NCI-H1105 (cell line): ENCODE measurements around the gene LIPC.
"Not testable (repeated sequence)": the region's sequence is repeated elsewhere in the genome, so short reads cannot be mapped to it uniquely, and the experiment has no call there.

ENCODE experiments used
- DNase-seq: peaks from one replicate; lab custom pipeline; 2025; lab: John Stamatoyannopoulos, UW

LIPC gene

DNA sequence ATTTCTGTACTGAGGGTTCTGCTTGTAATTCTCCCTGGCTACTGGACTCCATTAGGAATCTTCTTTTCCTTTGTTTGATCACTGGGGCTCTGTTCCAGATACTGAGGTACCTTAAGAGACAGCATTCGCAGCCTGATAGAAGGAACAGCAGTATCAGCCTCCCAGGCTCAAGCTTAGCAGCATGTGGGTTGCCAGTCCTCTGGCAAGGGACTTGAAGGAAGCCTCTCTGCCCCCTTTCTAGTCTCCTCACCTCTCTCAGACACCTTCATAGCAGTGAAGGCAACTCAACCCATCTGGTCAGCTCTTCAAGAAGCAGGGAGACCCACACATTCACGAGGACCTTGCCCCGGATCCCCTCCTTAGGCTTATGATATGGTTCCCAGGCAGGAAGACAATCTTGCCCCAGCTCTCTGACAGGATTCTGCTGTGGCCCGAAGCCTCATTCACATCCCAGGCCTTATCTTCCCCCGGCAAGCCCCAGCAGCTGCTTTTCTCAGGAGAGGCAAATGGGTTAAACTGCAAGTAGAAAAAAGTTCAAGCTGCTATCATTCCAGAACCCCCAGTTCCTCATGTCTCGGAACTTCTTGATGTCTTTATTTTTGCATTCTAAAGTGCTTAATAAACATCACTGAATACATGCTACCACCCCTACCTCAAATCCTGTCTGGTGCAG lies 153.1 kb downstream of the LIPC start:
- DNase-seq = no peak

DNA sequence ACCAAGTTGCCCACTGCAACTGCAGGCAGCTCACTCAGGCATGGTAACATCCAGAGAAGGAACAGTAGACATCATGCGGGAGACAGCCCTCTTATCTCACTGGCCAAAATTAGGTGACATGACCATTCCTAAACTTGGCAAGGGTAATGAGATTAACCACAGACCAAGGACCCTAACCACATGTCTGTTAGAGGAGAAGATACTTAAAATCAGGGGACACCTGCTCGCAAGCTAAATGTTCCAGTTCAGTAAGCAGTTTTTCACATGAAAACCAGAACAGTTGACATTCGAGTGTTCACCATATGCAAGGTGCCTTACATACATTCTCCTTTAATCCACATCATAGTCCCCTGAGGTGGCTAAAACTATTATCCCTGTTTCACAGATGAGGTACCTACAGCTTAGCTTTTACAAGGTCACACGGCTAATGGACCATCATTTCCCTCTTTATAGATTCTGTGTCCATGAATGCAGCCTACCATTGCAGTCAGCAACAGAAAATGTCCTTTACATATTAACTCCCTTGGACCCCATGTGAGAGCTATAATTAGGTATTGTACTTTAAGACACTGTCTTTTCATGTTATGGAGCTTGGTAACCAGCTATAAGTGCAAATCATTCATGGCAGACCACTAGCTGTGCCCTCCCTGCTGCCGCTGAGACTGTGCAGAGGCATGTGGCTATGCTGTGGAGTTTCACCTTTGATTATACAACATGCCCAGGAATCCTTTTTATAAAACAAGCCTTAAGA lies 154.1 kb downstream of the LIPC start:
- DNase-seq = no peak

DNA sequence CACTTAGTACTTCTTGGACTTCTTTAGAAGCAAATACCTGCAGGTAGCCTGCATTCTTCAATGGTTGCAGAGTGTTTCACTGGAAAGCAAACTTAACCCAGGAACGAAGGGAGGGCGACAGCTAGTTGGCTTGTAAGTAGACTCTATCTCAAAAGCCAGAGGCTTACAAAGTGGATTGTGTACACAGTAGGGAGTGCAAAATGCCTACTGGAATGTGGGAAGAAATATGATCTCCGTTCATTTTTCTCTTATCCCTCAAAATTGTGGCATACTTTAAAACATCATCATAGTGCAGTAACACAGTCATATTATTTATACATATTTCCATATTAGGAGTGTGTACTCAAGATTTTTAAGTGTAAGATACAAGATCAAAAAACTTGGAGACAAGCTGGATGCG lies 155.7 kb downstream of the LIPC start:
- DNase-seq = no peak

DNA sequence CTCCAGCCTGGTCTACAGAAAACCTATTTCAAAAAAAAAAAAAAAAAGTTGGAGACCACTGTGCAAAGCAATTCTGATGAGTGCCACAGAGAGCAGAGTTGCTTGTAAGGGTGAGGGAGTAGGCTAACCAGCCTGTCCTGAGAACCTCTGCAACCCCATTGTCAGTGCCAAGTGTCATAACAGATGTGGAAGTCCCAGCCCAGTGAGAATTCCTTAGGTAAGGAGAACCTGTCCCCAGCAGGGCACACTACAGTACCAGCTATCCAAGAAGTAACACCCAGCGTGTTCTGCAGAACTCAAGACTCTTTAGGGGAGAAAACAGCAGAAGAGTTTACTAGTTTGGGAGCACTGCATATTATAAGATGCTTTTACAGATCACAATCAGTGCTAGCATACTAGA lies 156.3 kb downstream of the LIPC start:
- no peak for DNase-seq

DNA sequence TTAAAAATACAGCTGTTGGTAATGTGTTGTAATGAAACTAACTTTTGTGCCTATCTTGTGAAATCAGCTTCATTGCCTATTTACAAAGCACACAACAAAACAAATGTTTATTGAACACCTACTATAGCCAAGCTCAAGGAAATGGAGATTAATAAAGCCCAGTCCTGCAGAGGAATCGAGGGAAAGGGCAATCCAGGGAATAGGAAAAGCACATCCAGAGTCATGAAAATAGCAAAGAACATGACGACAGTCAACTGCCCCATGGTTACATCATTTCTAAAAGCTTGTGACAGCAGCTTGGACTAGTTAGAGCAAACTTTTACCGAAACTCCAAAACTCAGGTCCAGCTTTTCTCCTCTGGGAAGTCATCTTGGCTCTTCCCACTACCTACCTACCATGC lies 157.3 kb downstream of the LIPC start:
- no peak for DNase-seq

DNA sequence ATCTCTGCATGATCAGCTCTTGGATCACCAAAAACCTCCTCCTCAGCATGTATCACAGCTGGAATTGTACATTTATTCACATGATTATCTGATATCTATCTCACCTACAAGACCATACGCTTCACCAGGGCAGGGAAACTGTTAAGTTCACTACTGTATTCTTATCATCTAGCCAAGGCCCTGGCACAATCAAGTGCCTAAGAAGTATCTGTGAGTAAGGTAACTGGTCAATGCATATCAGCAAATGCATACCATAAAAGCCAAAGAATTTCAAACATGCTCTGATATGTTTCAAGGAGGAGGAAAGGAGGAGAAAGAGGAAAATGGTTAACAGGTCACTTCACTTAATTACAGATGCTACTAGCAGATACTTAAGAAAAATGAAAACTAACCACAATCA lies 158.4 kb downstream of the LIPC start:
- DNase-seq = no peak

DNA sequence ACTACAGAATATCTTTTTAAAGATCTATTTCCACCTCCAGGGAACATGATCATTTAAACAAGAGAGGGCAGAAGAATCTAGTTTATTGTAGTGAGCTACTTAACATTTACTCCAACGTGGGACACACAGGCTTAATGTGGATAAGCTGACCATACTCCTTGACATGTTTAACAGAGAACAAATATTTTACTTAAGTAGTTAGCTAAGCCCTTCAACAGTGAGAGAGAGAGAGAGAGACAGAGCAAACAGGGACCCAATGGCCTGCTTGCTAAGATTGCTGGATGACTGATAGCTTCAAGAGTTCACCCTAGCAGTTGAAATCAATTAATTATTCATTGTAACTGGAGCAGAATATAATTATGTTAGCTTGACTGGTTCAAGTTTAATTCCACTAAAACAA lies 159.1 kb downstream of the LIPC start:
- DNase-seq = no peak

DNA sequence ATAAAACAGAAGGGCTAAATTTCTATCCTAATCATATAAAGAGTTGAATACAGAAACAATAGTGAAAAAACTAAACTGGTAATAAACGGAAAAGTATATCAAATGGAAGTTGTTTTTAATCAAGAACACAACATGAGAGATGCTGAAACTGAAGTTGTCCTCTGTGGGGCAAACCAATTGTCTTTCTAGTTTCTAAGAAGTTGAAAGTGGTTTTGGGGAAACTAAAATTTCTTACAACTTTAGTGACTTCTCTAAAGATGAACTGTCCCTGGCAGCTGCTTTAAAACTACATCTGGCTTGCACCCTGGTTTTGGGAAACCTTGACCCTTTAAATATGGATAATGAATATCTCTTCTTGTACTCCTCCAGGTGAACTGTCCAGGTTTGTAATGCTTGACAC lies 162.1 kb downstream of the LIPC start:
- no peak for DNase-seq

DNA sequence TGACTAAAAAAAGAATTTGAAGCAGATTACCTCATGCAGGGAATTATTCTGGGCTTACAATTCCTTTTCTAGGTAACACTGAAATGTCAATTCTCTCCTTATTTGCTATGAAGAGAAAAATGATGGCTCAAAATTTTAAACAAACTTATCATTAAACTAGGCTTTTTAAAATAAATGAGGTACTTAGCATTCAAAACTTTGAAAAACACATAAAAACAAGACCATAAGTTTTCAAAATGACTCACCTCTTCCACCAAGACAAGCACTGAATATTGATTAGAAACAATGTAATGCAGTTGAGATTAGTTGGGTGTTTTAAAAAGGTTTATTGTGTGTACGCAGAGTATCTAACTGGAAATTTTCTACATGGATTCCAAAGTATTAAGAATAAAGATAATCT lies 163.1 kb downstream of the LIPC start:
- no peak for DNase-seq

DNA sequence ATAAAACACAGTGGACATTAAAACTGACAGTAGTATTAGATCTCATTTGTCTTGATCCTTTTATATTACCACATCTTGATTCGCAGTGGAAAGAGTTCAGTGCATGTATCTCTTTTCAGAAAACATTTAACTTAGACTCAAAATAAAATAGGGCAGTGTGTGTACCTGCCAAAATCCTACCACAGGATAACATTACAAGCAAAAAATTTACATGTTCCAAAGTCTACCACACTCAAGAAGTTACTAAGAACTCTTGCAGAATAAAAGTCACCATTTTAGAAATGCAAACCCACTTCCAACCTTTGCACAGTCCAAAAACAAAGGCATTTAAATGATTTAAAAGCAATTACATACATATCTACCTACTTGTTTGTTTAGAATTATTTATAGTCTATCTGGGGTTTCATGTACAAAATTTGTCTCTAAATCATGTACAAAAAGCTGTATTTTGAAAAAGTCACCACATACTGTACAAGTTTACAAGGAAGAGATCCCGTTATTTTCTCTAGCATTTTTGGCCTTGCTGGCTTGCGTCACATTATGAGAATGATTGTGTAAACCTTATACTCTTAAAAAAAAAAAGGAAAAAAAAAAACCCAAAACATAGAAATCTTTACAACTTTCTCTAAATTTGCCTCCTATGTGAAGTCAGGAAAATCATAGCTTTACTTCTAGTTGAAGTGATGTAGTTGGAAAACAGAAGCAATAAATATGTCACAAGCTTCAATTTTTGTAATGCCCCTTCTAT lies 163.9 kb downstream of the LIPC start:
- DNase-seq = no peak

DNA sequence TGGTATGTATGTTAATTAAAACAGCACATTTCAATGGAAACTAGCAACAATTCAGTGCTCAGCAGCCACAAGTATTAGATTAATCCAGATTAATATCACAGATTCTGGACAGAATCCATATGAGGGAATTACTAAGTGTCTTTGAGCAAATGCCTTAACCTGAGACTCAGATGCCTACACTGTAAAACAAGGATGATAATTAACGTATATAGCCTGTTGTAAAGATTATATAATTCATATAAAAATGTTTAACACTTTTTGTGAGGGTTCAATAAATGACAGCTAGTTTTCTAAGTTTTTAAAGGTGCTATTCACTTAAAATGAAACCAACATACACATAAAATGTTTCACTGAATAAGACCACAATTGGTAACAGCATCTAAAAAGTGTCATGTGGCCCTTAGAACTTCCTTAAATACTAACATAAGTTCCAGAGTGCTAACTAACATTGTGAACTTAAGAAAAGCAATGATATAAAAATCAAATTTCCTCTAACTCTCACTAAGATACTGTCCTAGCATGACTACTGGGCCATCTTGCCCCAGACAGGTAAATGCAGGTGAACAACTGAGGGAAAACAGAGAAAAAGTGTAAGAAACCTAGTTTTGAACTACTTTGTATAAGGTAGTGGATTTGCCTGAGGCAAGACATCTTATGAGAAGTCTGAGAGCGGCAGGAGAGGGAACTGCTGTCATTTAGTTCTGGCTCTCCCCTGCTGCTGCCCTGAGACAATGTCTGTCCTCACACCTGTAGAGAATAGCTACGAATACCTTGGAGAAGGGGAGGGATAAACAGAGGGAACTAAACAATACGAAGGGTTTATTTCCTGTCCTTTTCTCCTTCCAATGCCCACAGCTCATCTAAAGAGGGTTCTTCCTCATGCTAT lies 166.4 kb downstream of the LIPC start:
- DNase-seq = no peak

DNA sequence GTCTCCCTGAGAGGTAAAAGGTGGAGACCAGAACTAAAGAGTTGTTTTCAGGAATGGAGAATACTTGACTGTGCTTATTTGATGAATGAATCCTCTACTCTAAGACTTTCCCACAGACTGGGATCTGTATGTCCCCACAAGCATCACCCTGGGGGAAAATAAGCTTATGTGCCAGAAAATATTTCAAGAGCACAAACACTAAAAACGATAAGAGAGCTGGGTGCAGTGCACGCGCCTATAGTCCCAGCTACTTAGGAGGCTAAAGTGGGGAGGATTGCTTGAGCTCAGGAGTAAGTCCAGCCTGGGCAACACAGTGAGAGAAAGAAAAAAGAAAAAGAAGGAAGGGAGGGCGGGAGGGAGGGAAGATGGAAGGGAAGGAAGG lies 167.0 kb downstream of the LIPC start:
- DNase-seq = no peak

DNA sequence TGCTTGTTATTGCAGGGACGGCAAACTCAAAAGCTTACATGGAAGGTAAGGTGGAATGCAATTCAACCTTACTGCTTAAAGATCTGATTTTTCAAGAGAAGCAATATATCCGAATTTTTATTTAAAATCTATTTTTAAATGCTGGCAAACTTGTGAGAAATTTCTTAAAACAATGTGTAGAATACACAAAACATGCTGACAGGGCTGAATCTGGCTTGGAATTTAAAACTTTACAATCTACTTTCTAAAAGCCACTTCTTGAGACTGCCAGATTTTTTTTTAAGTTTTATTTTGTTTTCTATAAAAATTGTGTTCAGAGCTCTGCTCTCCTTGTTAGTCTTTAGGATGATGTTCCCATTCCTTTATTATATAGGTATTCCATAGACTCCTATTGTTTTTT lies 171.0 kb downstream of the LIPC start:
- no peak for DNase-seq

DNA sequence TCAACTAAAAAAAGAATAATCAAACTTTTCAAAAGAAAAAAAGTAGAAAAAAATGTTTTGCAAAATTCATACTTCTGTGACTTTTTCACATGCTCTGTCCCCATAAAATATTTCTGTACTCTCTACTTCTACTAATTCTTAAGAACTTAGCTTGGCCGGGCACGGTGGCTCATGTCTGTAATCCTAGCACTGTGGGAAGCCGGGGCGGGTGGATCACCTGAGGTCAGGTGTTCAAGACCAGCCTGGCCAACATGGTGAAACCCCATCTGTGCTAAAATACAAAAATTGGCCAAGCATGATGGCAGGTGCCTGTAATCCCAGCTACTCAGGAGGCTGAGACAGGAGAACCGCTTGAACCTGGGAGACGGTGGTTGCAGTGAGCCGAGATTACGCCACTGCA lies 172.1 kb downstream of the LIPC start:
- not testable (repeated sequence) for DNase-seq

DNA sequence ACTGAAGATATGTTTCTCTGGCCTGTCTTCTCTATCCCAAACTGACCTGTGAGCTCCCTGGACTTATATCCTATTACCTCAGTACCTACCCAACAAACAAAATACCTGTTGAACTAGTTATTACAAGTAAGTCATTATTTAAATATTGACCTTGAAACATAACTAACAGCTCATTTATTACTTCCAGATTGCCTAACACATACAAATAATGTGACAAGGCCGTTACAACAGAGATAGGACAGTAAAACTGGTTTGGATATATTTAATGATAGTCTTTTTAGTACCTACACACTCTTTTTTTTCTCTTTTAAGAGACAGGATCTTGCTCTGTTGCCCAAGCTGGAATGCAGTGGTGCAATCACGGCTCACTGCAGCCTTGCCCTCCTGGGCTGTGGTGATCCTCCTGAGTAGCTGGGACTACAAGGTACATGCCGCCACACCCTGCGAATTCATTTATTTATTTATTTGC lies 172.7 kb downstream of the LIPC start:
- no peak for DNase-seq

DNA sequence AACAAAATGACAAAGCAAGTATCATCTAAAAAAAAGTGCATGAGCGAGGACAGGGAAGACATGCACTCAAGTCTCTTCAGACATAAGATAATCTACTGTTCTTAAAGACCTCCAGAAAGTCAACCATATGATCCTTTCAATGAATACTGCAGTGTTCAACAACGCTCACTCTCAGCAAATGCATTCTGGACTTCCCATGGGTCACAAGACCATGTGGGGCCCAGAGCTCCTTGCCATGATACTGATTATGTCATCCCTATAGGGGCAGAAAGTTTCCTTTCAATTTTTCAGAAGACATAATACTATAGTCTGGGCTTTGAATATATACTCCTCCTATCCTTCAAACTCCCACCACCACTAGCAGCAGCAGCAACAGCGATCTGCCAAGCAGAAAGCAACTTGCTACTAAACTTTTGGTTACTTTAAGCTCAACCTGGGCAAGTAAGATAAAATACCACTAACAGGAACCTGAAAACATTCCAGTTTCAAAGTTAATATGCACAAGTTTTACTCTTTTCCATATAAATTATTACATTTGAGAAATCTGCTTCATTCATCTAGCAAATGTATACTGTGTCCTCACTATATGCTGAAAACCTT lies 174.2 kb downstream of the LIPC start:
- no peak for DNase-seq

DNA sequence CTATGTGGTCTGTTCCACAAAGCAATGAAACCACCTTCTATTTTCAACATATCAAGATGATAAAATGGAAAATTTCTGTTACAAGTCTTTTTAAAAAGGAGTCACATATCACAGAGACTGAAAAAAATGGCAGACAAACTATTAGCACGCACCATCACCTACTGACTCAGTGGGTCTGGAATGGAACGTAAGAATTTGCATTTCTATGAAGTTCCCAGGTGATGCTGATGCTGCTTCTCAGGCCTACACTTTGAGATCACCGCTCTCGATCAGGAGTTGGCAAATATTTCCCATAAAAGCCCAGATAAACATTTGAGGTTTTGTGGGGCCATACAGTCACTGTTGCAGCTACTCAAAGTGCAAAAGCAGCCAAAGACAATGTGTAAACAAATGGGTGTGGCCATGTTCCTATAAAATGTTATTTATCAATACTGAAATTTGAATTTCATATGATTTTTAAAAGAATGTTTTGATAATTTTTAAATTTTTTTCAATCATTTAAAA lies 174.8 kb downstream of the LIPC start:
- no peak for DNase-seq

DNA sequence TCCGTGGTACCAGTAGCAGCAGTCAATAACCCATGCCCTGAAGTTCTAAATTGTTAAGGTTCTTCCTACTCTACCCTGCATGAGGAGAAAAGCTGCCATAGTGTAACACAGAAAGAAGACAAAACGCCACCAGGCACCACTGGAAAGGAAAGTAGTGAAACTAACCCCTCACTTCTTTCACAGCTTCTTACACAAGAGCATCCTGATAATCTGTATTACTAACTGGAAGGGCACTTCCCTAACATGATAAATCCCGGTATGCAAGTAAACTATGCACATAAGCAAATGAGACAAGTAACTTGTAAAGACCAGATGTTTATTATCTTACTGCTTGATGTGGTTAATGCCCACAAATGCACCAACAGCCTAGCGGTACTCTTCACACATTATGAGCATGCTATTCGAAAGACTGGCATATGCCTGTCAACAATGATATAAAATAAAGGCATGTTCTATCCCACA lies 176.4 kb downstream of the LIPC start:
- DNase-seq = no peak

DNA sequence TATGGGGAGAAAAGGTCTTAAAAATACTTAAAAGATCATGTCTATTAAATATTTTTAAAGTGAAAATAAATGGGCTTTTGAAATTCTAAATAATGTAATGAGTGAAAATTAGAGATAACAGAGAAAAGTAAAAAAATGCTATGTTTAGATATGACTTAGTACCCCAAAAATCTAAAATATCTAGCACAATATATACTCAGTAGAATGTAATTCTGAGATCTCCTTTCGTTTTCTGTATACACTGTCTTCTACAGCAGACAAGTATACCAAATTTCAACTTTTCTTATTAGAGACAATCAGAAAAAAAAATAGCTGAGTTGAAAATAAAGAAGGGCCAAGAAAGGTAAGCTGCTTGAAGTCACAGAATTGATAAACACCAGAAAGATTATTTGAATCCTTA lies 176.9 kb downstream of the LIPC start:
- DNase-seq = no peak

DNA sequence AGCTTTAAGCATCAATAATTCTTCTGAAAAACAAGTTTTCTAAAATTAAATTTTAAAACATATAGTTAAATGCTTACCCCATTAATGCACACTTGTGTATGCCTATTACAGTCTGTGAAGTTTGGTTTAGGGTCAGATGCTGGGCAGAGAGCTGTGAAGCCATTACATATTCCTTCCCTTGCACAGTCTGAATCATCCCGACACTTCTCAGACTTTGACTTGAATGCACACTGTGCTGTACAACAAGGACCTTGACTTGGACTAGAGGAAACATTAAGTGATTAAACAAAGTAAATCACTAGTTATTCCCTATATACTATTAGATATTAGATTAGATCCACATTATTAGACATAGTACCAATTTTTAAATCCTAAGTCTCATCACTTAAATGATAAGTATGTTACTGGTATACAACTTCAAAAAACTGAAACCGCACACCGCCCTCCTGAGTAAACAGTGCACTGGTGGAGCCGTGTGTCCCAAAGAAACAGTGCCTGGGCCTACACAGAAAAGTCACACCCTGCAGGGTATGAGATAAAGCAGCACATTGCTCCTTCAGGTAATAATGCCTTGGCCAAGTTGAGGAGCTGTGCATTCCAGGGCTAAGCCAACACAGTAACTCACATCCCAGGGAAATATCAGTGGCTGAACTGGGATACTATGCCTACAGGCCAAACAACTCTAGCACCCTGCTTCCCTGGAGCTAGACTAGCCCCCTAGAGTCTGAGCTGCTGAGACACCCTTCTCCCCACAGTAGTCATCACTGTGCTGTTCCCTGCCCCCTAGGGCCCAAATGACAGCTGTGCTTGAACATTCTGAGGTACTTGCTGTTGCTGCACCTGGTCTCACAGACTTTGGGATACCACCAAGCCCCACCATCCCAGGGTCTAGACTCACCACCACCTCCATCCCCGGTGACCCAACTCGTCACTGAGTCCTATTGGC lies 180.2 kb downstream of the LIPC start:
- DNase-seq = no peak
